RWPE2 (cell line): ENCODE data around the gene COL15A1.

Experiments used
- ATAC-seq: fragments of 200-7000 bp; cut with Tn5 transposase; 3 replicates; pipeline ENCODE4 v1.9.1; 2021; ENCODE audit warnings: low read depth
- DNase-seq: peaks from one replicate; pipeline ENCODE4 v3.0.0-alpha.2; 2020; ENCODE audit warnings: low spot score
- H3K27ac ChIP-seq: fragments of 450-650 bp; 2 replicates; pipeline ENCODE4 v1.5.1; 2017; ENCODE audit warnings: mild to moderate bottlenecking; ENCODE audit not compliant: poor library complexity, severe bottlenecking
- H3K27me3 ChIP-seq: fragments of 250-450 bp; sonication (Bioruptor Pico); 2 replicates; pipeline ENCODE4 v1.5.1; 2021; ENCODE audit warnings: mild to moderate bottlenecking, moderate library complexity; ENCODE audit not compliant: insufficient read depth, poor library complexity, severe bottlenecking
- H3K36me3 ChIP-seq: fragments of 250-450 bp; sonication (Bioruptor Pico); 2 replicates; pipeline ENCODE4 v1.5.1; 2020; ENCODE audit warnings: low read depth, mild to moderate bottlenecking, moderate library complexity
- H3K4me1 ChIP-seq: fragments of 250-450 bp; sonication (Bioruptor Pico); 2 replicates; pipeline ENCODE4 v1.5.1; 2021; ENCODE audit warnings: mild to moderate bottlenecking, moderate library complexity; ENCODE audit not compliant: insufficient read depth, poor library complexity, severe bottlenecking
- H3K4me3 ChIP-seq: fragments of 250-450 bp; sonication (Bioruptor Pico); 2 replicates; pipeline ENCODE4 v1.5.1; 2021; ENCODE audit warnings: mild to moderate bottlenecking, moderate library complexity; ENCODE audit not compliant: severe bottlenecking
- H3K9me3 ChIP-seq: fragments of 250-450 bp; sonication (Bioruptor Pico); 2 replicates; pipeline ENCODE4 v1.5.1; 2021; ENCODE audit warnings: mild to moderate bottlenecking, moderate library complexity; ENCODE audit not compliant: severe bottlenecking
- CTCF ChIP-seq: fragments of 450-650 bp; IDR thresholded peaks from one replicate; pipeline ENCODE4 v1.5.1; 2017; ENCODE audit warnings: mild to moderate bottlenecking, moderate library complexity; ENCODE audit not compliant: poor library complexity, severe bottlenecking

Gene COL15A1

GRCh38 chr9:99112750-99113413, 169.2 kb downstream of the COL15A1 start:
- H3K4me1 ChIP-seq: peaks cover 15% of the 10 kb centered on the region
- no peak for DNase-seq
- H3K4me3 ChIP-seq: no peak overlapping the region
- no peaks in the 10 kb centered on the region for H3K9me3 ChIP-seq
- 0 out of 2 replicates have a peak, but pooled peaks cover 4% of the 10 kb centered on the region for H3K36me3 ChIP-seq
- no peaks in the 10 kb centered on the region for H3K27me3 ChIP-seq
- H3K27ac ChIP-seq: no peak overlapping the region
- ATAC-seq: no peak
- TF ChIP-seq CTCF: no peak

DNA sequence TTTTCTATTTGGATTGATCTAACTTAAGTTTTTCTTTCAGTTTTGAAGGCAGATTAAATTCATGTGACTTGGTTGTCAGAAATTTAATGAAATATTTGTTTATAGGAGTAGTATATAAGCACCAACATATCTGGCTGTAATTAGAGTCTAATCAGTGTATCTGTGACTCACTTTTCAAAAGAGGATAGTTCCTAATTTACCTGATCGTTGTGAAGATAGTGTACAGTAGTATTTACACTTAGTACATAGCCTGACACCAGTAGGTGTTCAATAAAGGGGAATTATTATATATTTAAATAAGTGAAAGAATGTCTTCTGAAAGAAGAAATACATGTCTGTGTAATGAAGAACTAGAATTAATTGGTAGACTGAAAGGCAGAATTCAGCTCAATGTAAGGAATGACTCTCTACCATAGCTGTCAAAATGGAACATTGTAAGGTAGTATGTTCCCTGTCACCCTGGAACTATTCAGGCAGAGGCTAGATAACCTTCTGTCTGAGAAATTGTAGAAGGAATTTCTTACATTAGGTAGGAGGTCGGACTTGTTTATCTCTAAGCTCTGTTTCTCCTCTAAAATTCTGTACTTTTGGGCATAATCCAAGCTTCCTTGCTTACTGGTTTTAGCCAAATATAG, 169.8 kb downstream of the COL15A1 start:
- Histone ChIP-seq H3K4me1 (peaks cover 15% of the 10 kb centered on the region), H3K27me3 (no peaks in the 10 kb centered on the region)
- ATAC-seq: no peak

DNA sequence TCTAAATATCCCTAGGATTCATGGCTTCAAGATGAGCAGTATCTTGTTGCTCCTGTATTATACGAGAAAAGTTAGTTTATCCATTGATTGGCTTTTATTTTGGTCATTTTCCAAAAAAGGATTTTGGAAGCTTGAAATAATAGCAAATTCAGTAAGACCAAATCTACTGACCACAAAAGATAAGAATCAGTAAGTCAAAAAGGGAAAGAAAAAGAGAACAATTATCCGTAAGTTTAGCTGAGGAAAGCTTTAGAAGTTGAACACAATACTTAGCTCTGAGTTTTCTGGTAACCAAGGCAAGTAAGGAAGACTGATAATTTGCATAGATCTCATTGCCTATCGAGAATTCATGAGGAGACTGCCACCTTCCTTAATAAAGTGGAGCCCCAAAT, 170.3 kb downstream of the COL15A1 start:
- Histone ChIP-seq H3K9me3 (no peaks in the 10 kb centered on the region), H3K36me3 (0 out of 2 replicates have a peak, but pooled peaks cover 4% of the 10 kb centered on the region), H3K4me3 (no peak overlapping the region), H3K27ac (no peak overlapping the region), H3K4me1 (peaks cover 15% of the 10 kb centered on the region), H3K27me3 (no peaks in the 10 kb centered on the region)
- DNase-seq (no peak), ATAC-seq (no peak)
- TF ChIP-seq CTCF: no peak

More for the DNA sequence above, 169.8 kb downstream of the COL15A1 start:
- Histone ChIP-seq H3K4me3 (no peak overlapping the region), H3K27ac (no peak overlapping the region), H3K9me3 (no peaks in the 10 kb centered on the region), H3K36me3 (0 out of 2 replicates have a peak, but pooled peaks cover 4% of the 10 kb centered on the region)
- no peak for TF ChIP-seq CTCF
- no peak for DNase-seq

- peaks cover 15% of the 10 kb centered on the region for H3K4me1 ChIP-seq
- no peak overlapping the region for H3K27ac ChIP-seq
- ATAC-seq: no peak
Measured at GRCh38 chr9:99114846-99115500, 171.3 kb downstream of the COL15A1 start.

More at GRCh38 chr9:99114846-99115500, 171.3 kb downstream of the COL15A1 start:
- Histone ChIP-seq H3K36me3 (0 out of 2 replicates have a peak, but pooled peaks cover 4% of the 10 kb centered on the region), H3K4me3 (no peak overlapping the region), H3K27me3 (no peaks in the 10 kb centered on the region), H3K9me3 (no peaks in the 10 kb centered on the region)
- no peak for TF ChIP-seq CTCF
- no peak for DNase-seq
